ENCODE data around the gene ASPSCR1.

ASPSCR1 gene

GRCh38 chr17:82012640-82013295 is 35.3 kb downstream of the ASPSCR1 start:
- no peak for DNase-seq (ENCODE audit: low read depth in 2 of 2)

GRCh38 chr17:82013341-82013740 is 35.9 kb downstream of the ASPSCR1 start:
- no peak for DNase-seq (ENCODE audit: low read depth in 2 of 2)

GRCh38 chr17:82013772-82014321 is 36.4 kb downstream of the ASPSCR1 start:
- no peak for DNase-seq (ENCODE audit: low read depth in 2 of 2)

- DNase-seq (ENCODE audit: low read depth in 2 of 2) = no peak
These were observed 37.0 kb downstream of the ASPSCR1 start for GRCh38 chr17:82014432-82014831.

GRCh38 chr17:82014971-82015310 is 37.5 kb downstream of the ASPSCR1 start:
- DNase-seq (ENCODE audit: low read depth in 2 of 2) = no peak

GRCh38 chr17:82015311-82015971 is 38.0 kb downstream of the ASPSCR1 start:
- DNase-seq (ENCODE audit: low read depth in 2 of 2) = no peak

- DNase-seq (ENCODE audit: low read depth in 2 of 2) = no peak
These were observed 38.8 kb downstream of the ASPSCR1 start for GRCh38 chr17:82016061-82016874.

- DNase-seq (ENCODE audit: low read depth in 2 of 2) = no peak
These were observed 39.5 kb downstream of the ASPSCR1 start for GRCh38 chr17:82016875-82017459.

GRCh38 chr17:82017612-82018151 is 40.3 kb downstream of the ASPSCR1 start:
- DNase-seq (ENCODE audit: low read depth in 2 of 2) = no peak

- no peak for DNase-seq (ENCODE audit: low read depth in 2 of 2)
These were observed 40.9 kb downstream of the ASPSCR1 start for GRCh38 chr17:82018152-82018988.

GRCh38 chr17:82018989-82019689 is 41.7 kb downstream of the ASPSCR1 start:
- DNase-seq (ENCODE audit: low read depth in 2 of 2) = no peak

- peak in 1 of 2 donors; percentile 50 for DNase-seq (ENCODE audit: low read depth in 2 of 2)
These were observed 42.5 kb downstream of the ASPSCR1 start for GRCh38 chr17:82019690-82020571.

GRCh38 chr17:82020572-82021106 is 43.2 kb downstream of the ASPSCR1 start:
- DNase-seq (ENCODE audit: low read depth in 2 of 2) = no peak

- no peak for DNase-seq (ENCODE audit: low read depth in 2 of 2)
These were observed 43.9 kb downstream of the ASPSCR1 start for GRCh38 chr17:82021107-82021899.

GRCh38 chr17:82021900-82022309 is 44.5 kb downstream of the ASPSCR1 start:
- no peak for DNase-seq (ENCODE audit: low read depth in 2 of 2)

GRCh38 chr17:82022310-82022980 is 45.0 kb downstream of the ASPSCR1 start, which contains the start of gene CENPX:
TSS of gene CENPX (minus strand) at chr17:82022878. CDS start at chr17:82022861, 17 bp downstream.
- DNase-seq (ENCODE audit: low read depth in 2 of 2) = no peak

GRCh38 chr17:82022981-82023446 is 45.6 kb downstream of the ASPSCR1 start, which contains the start of gene LRRC45:
TSS of gene LRRC45 (plus strand) at chr17:82023305. CDS start at chr17:82023644, 339 bp downstream.
- peak; percentile 100 for DNase-seq (ENCODE audit: low read depth in 2 of 2)

All from stimulated activated CD8-positive, alpha-beta memory T cell treated with anti-CD3 and anti-CD28 coated beads, Interleukin-7, amount 100 ng/mL, for 4 hours (primary cell).